Caco-2 (cell line): ENCODE results near the gene CMTM4. TPM values are rescaled to one million over a fixed set of nuclear protein-coding genes. Genes with fewer than 3 reads are reported as not detected.

ENCODE experiments used
- BruUV-seq: library from RNA; stranded (reverse); fragments of 400-500 nt; replicated peaks from 2 replicates; lab custom pipeline; 2021; lab: Mats Ljungman, UMichigan
- CTCF ChIA-PET: fragments of 300-600 bp; sonication (Branson Sonifier 250); formaldehyde crosslinking; loops from one replicate; lab custom pipeline; 2022; ENCODE audit warnings: antibody characterized with exemption; lab: Charles Lee
- POLR2A ChIA-PET: fragments of 300-600 bp; sonication (Branson Sonifier 250); formaldehyde crosslinking; loops from one replicate; lab custom pipeline; 2022; ENCODE audit warnings: antibody characterized with exemption; lab: Charles Lee
- DNase-seq, 2 experiments: peaks; one replicate each; pipeline versions ENCODE4 v3.0.0 to v3.0.0-alpha.2; 2020 to 2022
- H3K27me3 ChIP-seq: replicated peaks from 2 replicates; pipeline ENCODE4 v1.6.0; 2011; ENCODE audit warnings: low read length; ENCODE audit not compliant: control insufficient read depth, insufficient read depth
- H3K36me3 ChIP-seq: 2 replicates; pipeline ENCODE4 v1.5.1; 2011; ENCODE audit warnings: low read length; ENCODE audit not compliant: control insufficient read depth, insufficient read depth
- H3K4me1 ChIP-seq: fragments of 250-450 bp; sonication (Bioruptor Pico); 2 replicates; pipeline ENCODE4 v1.5.1; 2020; ENCODE audit warnings: mild to moderate bottlenecking
- H3K4me3 ChIP-seq: 2 replicates; pipeline ENCODE4 v1.5.1; 2011; ENCODE audit warnings: low read depth, mild to moderate bottlenecking, control low read depth, low read length
- H3K9me3 ChIP-seq: fragments of 250-450 bp; sonication (Bioruptor Pico); 2 replicates; pipeline ENCODE4 v1.5.1; 2020; ENCODE audit warnings: mild to moderate bottlenecking, moderate library complexity
- H3K27ac Mint-ChIP-seq: one replicate; pipeline ENCODE4 v1.8.0; 2022; ENCODE audit warnings: mixed read lengths; ENCODE audit not compliant: unreplicated experiment
- H3K27me3 Mint-ChIP-seq: one replicate; pipeline ENCODE4 v1.8.0; 2022; ENCODE audit warnings: mixed read lengths; ENCODE audit not compliant: insufficient read depth, unreplicated experiment
- H3K36me3 Mint-ChIP-seq: one replicate; pipeline ENCODE4 v1.8.0; 2022; ENCODE audit warnings: mild to moderate bottlenecking, mixed read lengths; ENCODE audit not compliant: insufficient read depth, unreplicated experiment
- H3K4me1 Mint-ChIP-seq: one replicate; pipeline ENCODE4 v1.8.0; 2022; ENCODE audit warnings: low read depth, mixed read lengths; ENCODE audit not compliant: unreplicated experiment
- H3K4me3 Mint-ChIP-seq: one replicate; pipeline ENCODE4 v1.8.0; 2022; ENCODE audit warnings: mild to moderate bottlenecking, moderate library complexity, mixed read lengths; ENCODE audit not compliant: unreplicated experiment
- H3K9me3 Mint-ChIP-seq: one replicate; pipeline ENCODE4 v1.8.0; 2022; ENCODE audit warnings: mixed read lengths; ENCODE audit not compliant: unreplicated experiment
- CTCF ChIP-seq, 2 experiments: fragments of 200-600 bp in 1 of 2; IDR thresholded peaks; 1 replicate in 1 of 2; 2 replicates in 1 of 2; pipeline versions ENCODE4 v1.5.1 to v1.8.0; 2011 to 2022; ENCODE audit warnings: antibody characterized with exemption in 1 of 2, control low read depth in 1 of 2, inconsistent platforms in 1 of 2, low read depth in 1 of 2, low read length in 1 of 2, mild to moderate bottlenecking in 1 of 2, moderate library complexity in 1 of 2; ENCODE audit not compliant: insufficient read depth in 1 of 2, severe bottlenecking in 1 of 2, unreplicated experiment in 1 of 2
- intact Hi-C: fragments of 100-400 bp; cut with micrococcal nuclease; formaldehyde crosslinking; loops from one replicate; pipeline ENCODE4 v1.10.0; 2022; ENCODE audit not compliant: unreplicated experiment
- total RNA-seq: library from RNA; stranded (reverse); gene quantifications from 2 replicates; pipeline ENCODE4 v1.2.3, GENCODE V29; 2022

Gene CMTM4
- total RNA-seq, 1 experiment from 2014 or later, result 108 TPM

DNA sequence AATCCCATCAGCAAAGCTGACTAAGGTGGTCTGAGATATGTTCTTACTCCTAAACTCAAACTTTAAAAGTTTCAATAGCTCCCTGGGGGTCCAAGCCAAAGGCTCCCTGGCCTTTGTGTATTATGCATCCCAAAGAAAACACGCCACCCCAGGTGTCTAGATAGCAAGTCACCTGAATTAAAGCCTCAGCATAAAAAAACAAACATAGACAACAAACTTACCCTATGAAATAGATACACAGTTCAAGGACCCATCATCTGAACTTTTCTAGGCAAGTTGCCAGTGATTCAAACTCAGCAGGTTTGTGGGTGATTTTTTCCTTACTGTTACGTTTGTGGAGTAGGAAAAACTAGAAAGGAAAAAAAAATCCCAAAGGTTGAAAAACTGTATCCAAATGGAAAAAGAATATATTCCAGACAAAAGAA is 79.5 kb downstream of the CMTM4 start:
- no peaks in the 10 kb centered on the region for H3K4me1 ChIP-seq
- CTCF ChIA-PET, result interaction anchor here (0.5 to 2.0 kb wide), 2 partner anchors 8 to 121 kb away, joined by 8 to 14 read pairs; no protein-coding TSS in a partner anchor
- Mint-ChIP-seq H3K4me3 (no peak overlapping the region), H3K27me3 (no peaks in the 10 kb centered on the region), H3K4me1 (no peaks in the 10 kb centered on the region), H3K27ac (no peak overlapping the region), H3K36me3 (peaks cover 69% of the 10 kb centered on the region), H3K9me3 (no peaks in the 10 kb centered on the region)
- TF ChIP-seq CTCF (IDR thresholded peaks at IDR 0.05; ENCODE audit: insufficient read depth in 1 of 2, low read depth in 1 of 2, low read length in 1 of 2, severe bottlenecking in 1 of 2, unreplicated experiment in 1 of 2), result no peak
- DNase-seq, result no peak
- intact Hi-C loops, result no loop called here
- H3K27me3 ChIP-seq, result no peaks in the 10 kb centered on the region
- H3K9me3 ChIP-seq, result no peaks in the 10 kb centered on the region
- no peak overlapping the region for H3K4me3 ChIP-seq
- peaks cover 7% of the 10 kb centered on the region for H3K36me3 ChIP-seq
- POLR2A ChIA-PET, result no interaction called here
- BruUV-seq, result no TSS peak

GRCh38 chr16:66616592-66616991 is 80.0 kb downstream of the CMTM4 start:
- peaks cover 7% of the 10 kb centered on the region for H3K36me3 ChIP-seq
- H3K4me3 Mint-ChIP-seq, result no peak overlapping the region
- ChIA-PET POLR2A (no interaction called here), CTCF (interaction anchor here (0.5 kb wide), 1 partner anchor 122 kb away, joined by 8 read pairs; no protein-coding TSS in a partner anchor)
- DNase-seq, result no peak
- peaks cover 69% of the 10 kb centered on the region for H3K36me3 Mint-ChIP-seq
- no peaks in the 10 kb centered on the region for H3K27me3 ChIP-seq
- intact Hi-C loops, result no loop called here
- BruUV-seq, result no TSS peak
- H3K4me3 ChIP-seq, result no peak overlapping the region
- TF ChIP-seq CTCF (IDR thresholded peaks at IDR 0.05; ENCODE audit: insufficient read depth in 1 of 2, low read depth in 1 of 2, low read length in 1 of 2, severe bottlenecking in 1 of 2, unreplicated experiment in 1 of 2), result no peak
- no peaks in the 10 kb centered on the region for H3K9me3 Mint-ChIP-seq
- H3K4me1 ChIP-seq, result no peaks in the 10 kb centered on the region
- no peaks in the 10 kb centered on the region for H3K4me1 Mint-ChIP-seq
- H3K27ac Mint-ChIP-seq, result no peak overlapping the region
- no peaks in the 10 kb centered on the region for H3K27me3 Mint-ChIP-seq
- H3K9me3 ChIP-seq, result no peaks in the 10 kb centered on the region

DNA sequence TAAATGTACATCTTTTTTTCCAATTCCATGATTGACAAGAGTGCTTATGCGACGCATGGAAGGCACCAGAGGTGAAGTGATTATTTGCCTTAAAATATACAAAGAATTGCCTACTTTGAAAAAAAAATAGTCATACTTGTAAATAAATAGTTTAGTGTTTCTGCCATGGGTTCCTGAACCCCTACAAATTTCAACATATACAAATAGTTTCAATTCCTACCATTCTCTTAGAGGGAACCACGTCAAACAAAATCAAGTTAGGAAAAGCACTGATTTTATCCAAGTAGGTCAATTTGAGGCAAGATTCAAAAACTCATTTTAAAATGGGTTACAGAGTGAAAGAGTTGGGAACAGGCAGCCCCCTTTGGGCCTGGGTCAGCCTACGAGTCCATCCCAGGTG is 80.4 kb downstream of the CMTM4 start:
- CTCF ChIA-PET, result no interaction called here
- Mint-ChIP-seq H3K27ac (no peak overlapping the region), H3K27me3 (no peaks in the 10 kb centered on the region), H3K4me1 (no peaks in the 10 kb centered on the region), H3K36me3 (peaks cover 71% of the 10 kb centered on the region), H3K4me3 (no peak overlapping the region), H3K9me3 (no peaks in the 10 kb centered on the region)
- POLR2A ChIA-PET, result no interaction called here
- H3K4me3 ChIP-seq, result no peak overlapping the region
- TF ChIP-seq CTCF (IDR thresholded peaks at IDR 0.05; ENCODE audit: insufficient read depth in 1 of 2, low read depth in 1 of 2, low read length in 1 of 2, severe bottlenecking in 1 of 2, unreplicated experiment in 1 of 2), result no peak
- intact Hi-C loops, result no loop called here
- no peaks in the 10 kb centered on the region for H3K4me1 ChIP-seq
- H3K36me3 ChIP-seq, result peaks cover 7% of the 10 kb centered on the region
- BruUV-seq, result no TSS peak
- no peaks in the 10 kb centered on the region for H3K27me3 ChIP-seq
- no peaks in the 10 kb centered on the region for H3K9me3 ChIP-seq
- DNase-seq, result no peak
